SK-N-SH (cell line): ENCODE measurements around the gene GNS. TPM values are rescaled to one million over a fixed set of nuclear protein-coding genes. Genes with fewer than 3 reads are reported as not detected.

Experiments used
- CTCF ChIA-PET: fragments of 300-600, 350-600 bp; formaldehyde crosslinking; extraction: SDS; loops from one replicate; lab custom pipeline; 2021; lab: Yijun Ruan, JAX
- POLR2A ChIA-PET: fragments of 350-600 bp; sonication (Branson Sonifier 250); formaldehyde crosslinking; extraction: SDS; loops from one replicate; lab custom pipeline; 2020; ENCODE audit warnings: antibody characterized with exemption, inconsistent platforms; lab: Yijun Ruan, JAX
- DNase-seq: peaks from one replicate; pipeline ENCODE4 v3.0.0; 2012
- H2AFZ ChIP-seq: fragments of 200-600 bp; sonication (generic); 2 replicates; pipeline ENCODE4 v1.8.1; 2016; ENCODE audit warnings: antibody characterized with exemption, mild to moderate bottlenecking, low read depth
- H3F3A ChIP-seq: fragments of 200-600 bp; sonication (generic); replicated peaks from 2 replicates; pipeline ENCODE3; 2016; ENCODE audit warnings: antibody characterized with exemption, mild to moderate bottlenecking; ENCODE audit not compliant: insufficient read depth
- H3K27ac ChIP-seq, 2 experiments: fragments of 200-500 bp in 1 of 2; fragments of 200-600 bp in 1 of 2; sonication (Bioruptor generic) in 1 of 2; sonication (generic), shearing (Covaris generic) in 1 of 2; 2 replicates each; pipeline versions ENCODE4 v1.5.1 to v1.6.1; 2014 to 2016; ENCODE audit warnings: low read depth in 2 of 2, inconsistent platforms in 1 of 2, low read length in 1 of 2, mild to moderate bottlenecking in 1 of 2, mixed read lengths in 1 of 2
- H3K27me3 ChIP-seq: fragments of 200-600 bp; sonication (generic), shearing (Covaris generic); 2 replicates; pipeline ENCODE4 v1.6.1; 2016; ENCODE audit warnings: mixed run types; ENCODE audit not compliant: insufficient read depth
- H3K36me3 ChIP-seq, 2 experiments: fragments of 200-500 bp in 1 of 2; fragments of 200-600 bp in 1 of 2; sonication (Bioruptor generic) in 1 of 2; sonication (generic) in 1 of 2; replicated peaks in 1 of 2; 2 replicates each; pipeline versions ENCODE3 to v1.5.1; 2014 to 2016; ENCODE audit warnings: low read length in 1 of 2, mild to moderate bottlenecking in 1 of 2; ENCODE audit not compliant: insufficient read depth in 2 of 2, control insufficient read depth in 1 of 2
- H3K4me1 ChIP-seq, 2 experiments: fragments of 200-500 bp in 1 of 2; fragments of 200-600 bp in 1 of 2; sonication (Bioruptor generic) in 1 of 2; sonication (generic), shearing (Covaris generic) in 1 of 2; 2 replicates each; pipeline versions ENCODE4 v1.5.1 to v1.6.1; 2014 to 2016; ENCODE audit warnings: low read depth in 1 of 2, low read length in 1 of 2, mixed run types in 1 of 2; ENCODE audit not compliant: insufficient read depth in 2 of 2, control insufficient read depth in 1 of 2
- H3K4me2 ChIP-seq: fragments of 200-600 bp; sonication (generic), shearing (Covaris generic); 2 replicates; pipeline ENCODE4 v1.6.1; 2017; ENCODE audit warnings: mixed run types
- H3K4me3 ChIP-seq, 2 experiments: fragments of 200-500 bp in 1 of 2; fragments of 200-600 bp in 1 of 2; sonication (Bioruptor generic) in 1 of 2; sonication (generic), shearing (Covaris generic) in 1 of 2; 2 replicates each; pipeline versions ENCODE4 v1.5.1 to v1.8.1; 2014 to 2016; ENCODE audit warnings: low read depth in 2 of 2, inconsistent platforms in 1 of 2, low read length in 1 of 2, mild to moderate bottlenecking in 1 of 2, mixed read lengths in 1 of 2, moderate library complexity in 1 of 2
- H3K79me2 ChIP-seq: fragments of 200-600 bp; sonication (generic); 2 replicates; pipeline ENCODE4 v1.8.1; 2017; ENCODE audit warnings: mild to moderate bottlenecking; ENCODE audit not compliant: insufficient read depth
- H3K9ac ChIP-seq: fragments of 200-600 bp; sonication (generic); 2 replicates; pipeline ENCODE4 v1.6.1; 2017; ENCODE audit warnings: mixed run types
- H3K9me2 ChIP-seq: fragments of 200-600 bp; sonication (generic); 2 replicates; pipeline ENCODE4 v1.6.1; 2017; ENCODE audit warnings: mixed run types
- H3K9me3 ChIP-seq: fragments of 200-600 bp; sonication (generic); 2 replicates; pipeline ENCODE4 v1.6.1; 2017; ENCODE audit warnings: mixed run types, mild to moderate bottlenecking, moderate library complexity
- H4K20me1 ChIP-seq: fragments of 200-600 bp; sonication (generic); 2 replicates; pipeline ENCODE4 v1.6.1; 2017; ENCODE audit warnings: mild to moderate bottlenecking, mixed run types; ENCODE audit not compliant: insufficient read depth
- CHD2 ChIP-seq: fragments of 150-350 bp; IDR thresholded peaks from 2 replicates; pipeline ENCODE4 v1.6.1; 2018; ENCODE audit warnings: low read length; ENCODE audit not compliant: partially characterized antibody
- ELF1 ChIP-seq: IDR thresholded peaks from 2 replicates; pipeline ENCODE4 v1.4.0; 2012
- EP300 ChIP-seq, 2 experiments: IDR thresholded peaks; 2 replicates each; pipeline versions ENCODE4 v1.4.0 to v1.6.1; 2012; ENCODE audit warnings: borderline replicate concordance in 1 of 2, low read depth in 1 of 2, low read length in 1 of 2
- JUND ChIP-seq: IDR thresholded peaks from 2 replicates; pipeline ENCODE4 v1.4.0; 2012
- MXI1 ChIP-seq: IDR thresholded peaks from 2 replicates; pipeline ENCODE4 v1.6.1; 2012; ENCODE audit warnings: mild to moderate bottlenecking, low read depth, low read length, improper control_type of control experiment
- RAD21 ChIP-seq: IDR thresholded peaks from 2 replicates; pipeline ENCODE4 v1.6.1; 2012; ENCODE audit warnings: mild to moderate bottlenecking, low read length
- RCOR1 ChIP-seq: fragments of 150-350 bp; IDR thresholded peaks from 2 replicates; pipeline ENCODE4 v1.6.1; 2017; ENCODE audit warnings: antibody characterized with exemption, low read length
- RXRA ChIP-seq: IDR thresholded peaks from 2 replicates; pipeline ENCODE4 v1.4.0; 2012; ENCODE audit warnings: low read depth, mild to moderate bottlenecking, borderline replicate concordance
- WGBS: methylation state at CpG from one replicate; pipeline ENCODE4 v1.1.6; 2017; ENCODE audit warnings: low lambda C conversion rate; 5-methylcytosine and 5-hydroxymethylcytosine counted together
- polyA plus RNA-seq, 3 experiments: library from polyadenylated mRNA; depleted of rRNA; stranded (reverse); fragments of >200 nt; gene quantifications; 2 replicates each; pipeline ENCODE4 v1.2.3, GENCODE V29; 2012
- TF ChIP-seq, protein P1 (sequence below): fragments of 150-350 bp; IDR thresholded peaks from 2 replicates; pipeline ENCODE4 v1.6.1; 2017; ENCODE audit warnings: antibody characterized with exemption, low read length, low read depth, borderline replicate concordance
- TF ChIP-seq, protein P2 (sequence below): IDR thresholded peaks from 2 replicates; pipeline ENCODE4 v1.4.0; 2012; ENCODE audit warnings: low read depth
- TF ChIP-seq, protein P3 (sequence below): fragments of 150-350 bp; IDR thresholded peaks from 2 replicates; pipeline ENCODE4 v1.6.1; 2016; ENCODE audit warnings: mild to moderate bottlenecking, low read depth, low read length
- TF ChIP-seq, protein P4 (sequence below): IDR thresholded peaks from 2 replicates; pipeline ENCODE4 v1.4.0; 2012; ENCODE audit warnings: low read depth, borderline replicate concordance
- TF ChIP-seq, protein P5 (sequence below): fragments of 200-600 bp; sonication (generic); IDR thresholded peaks from 2 replicates; pipeline ENCODE4 v1.6.1; 2017; ENCODE audit warnings: antibody characterized with exemption, mild to moderate bottlenecking, moderate library complexity

GNS gene
- polyA plus RNA-seq, 1 of the 3 experiments (the other 2 are of a cell fraction) = 74.8 TPM

DNA sequence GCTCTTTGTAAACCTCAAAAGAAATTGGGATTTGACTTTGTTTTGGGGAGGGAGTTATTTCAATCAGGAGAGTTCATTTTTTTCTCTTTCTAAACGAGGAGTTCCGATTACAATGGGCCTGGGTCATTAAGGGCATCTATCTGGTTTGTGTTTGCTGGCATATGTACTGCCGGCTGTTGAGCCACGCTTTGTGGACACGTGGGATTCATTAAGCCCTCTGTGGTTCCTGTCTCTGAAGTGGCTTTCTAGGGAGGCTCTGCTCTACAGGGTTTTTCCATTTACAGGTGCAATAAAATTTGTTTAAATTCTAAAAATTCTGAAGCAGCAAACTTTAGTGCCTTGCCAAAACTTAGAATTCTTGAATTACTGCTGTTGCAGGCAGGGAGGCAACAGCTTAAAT lies 57.9 kb downstream of the GNS start (continued):
- TF ChIP-seq, protein P1, sequence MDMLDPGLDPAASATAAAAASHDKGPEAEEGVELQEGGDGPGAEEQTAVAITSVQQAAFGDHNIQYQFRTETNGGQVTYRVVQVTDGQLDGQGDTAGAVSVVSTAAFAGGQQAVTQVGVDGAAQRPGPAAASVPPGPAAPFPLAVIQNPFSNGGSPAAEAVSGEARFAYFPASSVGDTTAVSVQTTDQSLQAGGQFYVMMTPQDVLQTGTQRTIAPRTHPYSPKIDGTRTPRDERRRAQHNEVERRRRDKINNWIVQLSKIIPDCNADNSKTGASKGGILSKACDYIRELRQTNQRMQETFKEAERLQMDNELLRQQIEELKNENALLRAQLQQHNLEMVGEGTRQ = no peak
- TF ChIP-seq, protein P2, sequence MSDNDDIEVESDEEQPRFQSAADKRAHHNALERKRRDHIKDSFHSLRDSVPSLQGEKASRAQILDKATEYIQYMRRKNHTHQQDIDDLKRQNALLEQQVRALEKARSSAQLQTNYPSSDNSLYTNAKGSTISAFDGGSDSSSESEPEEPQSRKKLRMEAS = no peak
- TF ChIP-seq EP300 (IDR thresholded peaks at IDR 0.05; ENCODE audit: borderline replicate concordance in 1 of 2, low read depth in 1 of 2, low read length in 1 of 2) (peak in 1 of 2 experiments; percentile 18; a peak in 1 of 4 replicates), RAD21 (no peak), CHD2 (peak; percentile 34), JUND (no peak)
- TF ChIP-seq, protein P3, sequence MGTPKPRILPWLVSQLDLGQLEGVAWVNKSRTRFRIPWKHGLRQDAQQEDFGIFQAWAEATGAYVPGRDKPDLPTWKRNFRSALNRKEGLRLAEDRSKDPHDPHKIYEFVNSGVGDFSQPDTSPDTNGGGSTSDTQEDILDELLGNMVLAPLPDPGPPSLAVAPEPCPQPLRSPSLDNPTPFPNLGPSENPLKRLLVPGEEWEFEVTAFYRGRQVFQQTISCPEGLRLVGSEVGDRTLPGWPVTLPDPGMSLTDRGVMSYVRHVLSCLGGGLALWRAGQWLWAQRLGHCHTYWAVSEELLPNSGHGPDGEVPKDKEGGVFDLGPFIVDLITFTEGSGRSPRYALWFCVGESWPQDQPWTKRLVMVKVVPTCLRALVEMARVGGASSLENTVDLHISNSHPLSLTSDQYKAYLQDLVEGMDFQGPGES = no peak

DNA sequence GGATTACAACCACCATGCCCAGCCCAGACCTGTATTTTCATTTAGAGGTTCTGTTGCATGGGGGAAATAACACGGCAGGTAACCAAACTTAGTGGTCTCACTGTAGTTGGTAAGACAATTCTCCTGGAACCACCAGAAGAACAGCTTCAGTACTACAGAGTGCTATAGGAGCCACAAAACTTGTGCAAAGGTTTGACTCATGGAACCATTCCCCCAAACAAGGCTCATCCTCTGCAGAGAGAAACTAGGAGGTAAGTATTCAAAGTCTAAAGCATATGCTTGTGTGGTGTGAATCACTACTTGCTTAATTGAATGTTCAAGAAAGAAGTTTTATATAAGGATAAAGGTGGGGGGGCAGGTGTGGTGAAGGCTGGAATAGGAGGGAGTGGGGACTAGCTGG lies 58.7 kb downstream of the GNS start:
- Histone ChIP-seq H3K27me3 (no peaks in the 10 kb centered on the region), H3K4me3 (no peak overlapping the region), H3K79me2 (no peaks in the 10 kb centered on the region), H3K27ac (peak overlapping the region in 1 of 2 experiments; percentile 67; a peak in 2 of 4 replicates), H4K20me1 (no peaks in the 10 kb centered on the region), H3K9ac (no peak overlapping the region), H2AFZ (no peak overlapping the region), H3K4me2 (no peak overlapping the region), H3K9me3 (no peaks in the 10 kb centered on the region), H3K36me3 (peaks cover 0 to 14% of the 10 kb centered on the region in 2 experiments), H3K4me1 (peaks cover 0 to 11% of the 10 kb centered on the region in 2 experiments; a peak in 2 of 4 replicates), H3K9me2 (no peaks in the 10 kb centered on the region), H3F3A (peaks cover 6% of the 10 kb centered on the region)
- DNase-seq = no peak
- ChIA-PET CTCF (interaction anchor here (1.3 to 3.4 kb wide), 2 partner anchors 151 to 156 kb away, joined by 5 to 27 read pairs; no protein-coding TSS in a partner anchor), POLR2A (no interaction called here)
- TF ChIP-seq, protein P3 = no peak
- TF ChIP-seq, protein P4, sequence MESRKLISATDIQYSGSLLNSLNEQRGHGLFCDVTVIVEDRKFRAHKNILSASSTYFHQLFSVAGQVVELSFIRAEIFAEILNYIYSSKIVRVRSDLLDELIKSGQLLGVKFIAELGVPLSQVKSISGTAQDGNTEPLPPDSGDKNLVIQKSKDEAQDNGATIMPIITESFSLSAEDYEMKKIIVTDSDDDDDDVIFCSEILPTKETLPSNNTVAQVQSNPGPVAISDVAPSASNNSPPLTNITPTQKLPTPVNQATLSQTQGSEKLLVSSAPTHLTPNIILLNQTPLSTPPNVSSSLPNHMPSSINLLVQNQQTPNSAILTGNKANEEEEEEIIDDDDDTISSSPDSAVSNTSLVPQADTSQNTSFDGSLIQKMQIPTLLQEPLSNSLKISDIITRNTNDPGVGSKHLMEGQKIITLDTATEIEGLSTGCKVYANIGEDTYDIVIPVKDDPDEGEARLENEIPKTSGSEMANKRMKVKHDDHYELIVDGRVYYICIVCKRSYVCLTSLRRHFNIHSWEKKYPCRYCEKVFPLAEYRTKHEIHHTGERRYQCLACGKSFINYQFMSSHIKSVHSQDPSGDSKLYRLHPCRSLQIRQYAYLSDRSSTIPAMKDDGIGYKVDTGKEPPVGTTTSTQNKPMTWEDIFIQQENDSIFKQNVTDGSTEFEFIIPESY = no peak
- TF ChIP-seq, protein P5, sequence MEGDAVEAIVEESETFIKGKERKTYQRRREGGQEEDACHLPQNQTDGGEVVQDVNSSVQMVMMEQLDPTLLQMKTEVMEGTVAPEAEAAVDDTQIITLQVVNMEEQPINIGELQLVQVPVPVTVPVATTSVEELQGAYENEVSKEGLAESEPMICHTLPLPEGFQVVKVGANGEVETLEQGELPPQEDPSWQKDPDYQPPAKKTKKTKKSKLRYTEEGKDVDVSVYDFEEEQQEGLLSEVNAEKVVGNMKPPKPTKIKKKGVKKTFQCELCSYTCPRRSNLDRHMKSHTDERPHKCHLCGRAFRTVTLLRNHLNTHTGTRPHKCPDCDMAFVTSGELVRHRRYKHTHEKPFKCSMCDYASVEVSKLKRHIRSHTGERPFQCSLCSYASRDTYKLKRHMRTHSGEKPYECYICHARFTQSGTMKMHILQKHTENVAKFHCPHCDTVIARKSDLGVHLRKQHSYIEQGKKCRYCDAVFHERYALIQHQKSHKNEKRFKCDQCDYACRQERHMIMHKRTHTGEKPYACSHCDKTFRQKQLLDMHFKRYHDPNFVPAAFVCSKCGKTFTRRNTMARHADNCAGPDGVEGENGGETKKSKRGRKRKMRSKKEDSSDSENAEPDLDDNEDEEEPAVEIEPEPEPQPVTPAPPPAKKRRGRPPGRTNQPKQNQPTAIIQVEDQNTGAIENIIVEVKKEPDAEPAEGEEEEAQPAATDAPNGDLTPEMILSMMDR = no peak
- TF ChIP-seq MXI1 (no peak), JUND (no peak), RXRA (no peak), RCOR1 (no peak), RAD21 (no peak), ELF1 (no peak)
- TF ChIP-seq, protein P1 = no peak
- 100% methylated on average over 1 of the region's 1 CpG for WGBS
